Psoas muscle (tissue), 8 donors: ENCODE results near the gene RBM22. TPM values are rescaled to one million over a fixed set of nuclear protein-coding genes. Genes with fewer than 3 reads are reported as not detected.
A peak's percentile ranks its signal among the peaks of the same experiment; 100 is the strongest.

Experiments
- ATAC-seq, 4 donors: fragments of 200-7000 bp; cut with Tn5 transposase; one replicate each; pipeline ENCODE4 v1.9.1; 2020; ENCODE audit warnings: moderate library complexity in 3 of 4, mild to moderate bottlenecking in 2 of 4
- DNase-seq, 2 donors: peaks; one replicate each; pipeline ENCODE4 v3.0.0-alpha.2; 2020
- H3K27ac ChIP-seq: fragments of 200-600 bp; one replicate; pipeline ENCODE4 v1.8.0; 2022
- H3K27me3 ChIP-seq, 3 donors: fragments of 200-600 bp in 1 of 3; one replicate each; pipeline versions ENCODE4 v1.6.1 to v1.8.0; 2013 to 2022; ENCODE audit warnings: low read length in 2 of 3, mild to moderate bottlenecking in 2 of 3, moderate library complexity in 1 of 3; ENCODE audit not compliant: insufficient read depth in 3 of 3
- H3K36me3 ChIP-seq, 2 donors: fragments of 200-600 bp in 1 of 2; one replicate each; pipeline versions ENCODE4 v1.6.1 to v1.8.0; 2013 to 2022; ENCODE audit warnings: low read depth in 1 of 2, mild to moderate bottlenecking in 1 of 2, moderate library complexity in 1 of 2; ENCODE audit not compliant: insufficient read depth in 1 of 2
- H3K4me1 ChIP-seq: fragments of 200-600 bp; one replicate; pipeline ENCODE4 v1.8.0; 2022
- H3K4me3 ChIP-seq: fragments of 200-600 bp; one replicate; pipeline ENCODE4 v1.8.0; 2022; ENCODE audit warnings: mild to moderate bottlenecking
- H3K9me3 ChIP-seq: fragments of 200-600 bp; one replicate; pipeline ENCODE4 v1.8.0; 2022
- WGBS, 3 donors: extraction: QIAGEN DNeasy Blood & Tissue Kit; methylation state at CpG; one replicate each; pipeline versions ENCODE4 v1.1.6 to v1.1.7; 2013; 5-methylcytosine and 5-hydroxymethylcytosine counted together
- intact Hi-C, 2 donors: fragments of 100-400 bp; cut with DNase I; formaldehyde crosslinking; loops; one replicate each; pipeline versions ENCODE4 v1.11.0 to v1.14.2; 2022
- polyA plus RNA-seq, 3 donors: library from polyadenylated mRNA; stranded (reverse); fragments of 200-250 nt; gene quantifications; one replicate each; pipeline ENCODE4 v1.2.3, GENCODE V29; 2013
- total RNA-seq, 4 donors: library from RNA; stranded (reverse); fragmentation: NEBNext Ultra II Directional in 2 of 4; extraction: Animal tissue kit (Norgen Biotek cat#: 25700) in 2 of 4; gene quantifications; one replicate each; pipeline versions ENCODE4 v1.2.1 to v1.2.4, GENCODE V29; 2021 to 2023
- TF ChIP-seq, protein P1 (sequence below): fragments of 200-600 bp; IDR thresholded peaks from one replicate; pipeline ENCODE4 v1.8.0; 2022; ENCODE audit warnings: antibody characterized with exemption
- donor health status: healthy with polysubstance abuse.
- donor health status: DM: no; HTN: no; CAD: no; lungs with moderate emphysema.
- donor health status: Bipolar disorder and iron deficiency.
- donor health status: healthy.
- donor health status: DM: yes; HTN: yes; CAD: no.
- donor health status: DM: no; HTN: no; CAD: no.
- donor health status: DM: no; HTN: no; CAD: no.
- donor health status: DM: yes; HTN: yes; CAD: no.

The RBM22 gene
- total and polyA plus RNA-seq, 7 donors = 17.2 to 29.9 (median 26.0) TPM

GRCh38 chr5:150675069-150675468, 25.8 kb downstream of the RBM22 start:
- peak overlapping the region; percentile 92 for H3K27ac ChIP-seq

DNA sequence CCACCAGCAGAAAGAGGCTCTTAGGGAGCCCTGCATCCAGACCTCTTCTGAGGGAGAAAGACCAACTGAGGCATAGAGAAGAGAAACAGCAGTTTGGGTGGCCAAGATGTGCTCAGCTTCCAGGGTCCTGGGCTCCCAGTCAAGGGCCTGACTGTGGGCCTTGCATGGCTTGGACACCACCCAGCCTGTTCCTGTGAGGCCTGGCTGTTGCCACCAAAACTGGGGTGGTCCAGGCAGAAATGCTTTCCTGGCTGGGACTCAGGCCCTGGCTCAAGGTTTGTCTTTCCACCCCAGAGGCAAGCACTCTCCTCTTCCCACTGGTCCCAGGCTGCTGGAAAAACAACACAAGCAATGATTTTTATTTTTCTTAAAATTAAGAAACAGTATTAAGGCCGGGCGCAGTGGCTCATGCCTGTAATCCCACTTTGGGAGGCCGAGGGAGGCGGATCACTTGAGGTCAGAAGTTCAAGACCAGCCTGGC, 26.5 kb downstream of the RBM22 start:
- Histone ChIP-seq H3K9me3 (no peaks in the 10 kb centered on the region), H3K27me3 (no peaks in the 10 kb centered on the region), H3K27ac (peak overlapping the region; percentile 92), H3K4me1 (peaks cover 43% of the 10 kb centered on the region), H3K4me3 (no peak overlapping the region), H3K36me3 (peaks cover 0 to 24% of the 10 kb centered on the region in 2 donors)
- peak; percentile 70 to 81 for DNase-seq
- intact Hi-C loops = loop anchor here in 1 of 2 donors (5.0 kb wide), 1 partner anchor 112 kb away; no protein-coding TSS in a partner anchor
- no peak for ATAC-seq
- TF ChIP-seq, protein P1, sequence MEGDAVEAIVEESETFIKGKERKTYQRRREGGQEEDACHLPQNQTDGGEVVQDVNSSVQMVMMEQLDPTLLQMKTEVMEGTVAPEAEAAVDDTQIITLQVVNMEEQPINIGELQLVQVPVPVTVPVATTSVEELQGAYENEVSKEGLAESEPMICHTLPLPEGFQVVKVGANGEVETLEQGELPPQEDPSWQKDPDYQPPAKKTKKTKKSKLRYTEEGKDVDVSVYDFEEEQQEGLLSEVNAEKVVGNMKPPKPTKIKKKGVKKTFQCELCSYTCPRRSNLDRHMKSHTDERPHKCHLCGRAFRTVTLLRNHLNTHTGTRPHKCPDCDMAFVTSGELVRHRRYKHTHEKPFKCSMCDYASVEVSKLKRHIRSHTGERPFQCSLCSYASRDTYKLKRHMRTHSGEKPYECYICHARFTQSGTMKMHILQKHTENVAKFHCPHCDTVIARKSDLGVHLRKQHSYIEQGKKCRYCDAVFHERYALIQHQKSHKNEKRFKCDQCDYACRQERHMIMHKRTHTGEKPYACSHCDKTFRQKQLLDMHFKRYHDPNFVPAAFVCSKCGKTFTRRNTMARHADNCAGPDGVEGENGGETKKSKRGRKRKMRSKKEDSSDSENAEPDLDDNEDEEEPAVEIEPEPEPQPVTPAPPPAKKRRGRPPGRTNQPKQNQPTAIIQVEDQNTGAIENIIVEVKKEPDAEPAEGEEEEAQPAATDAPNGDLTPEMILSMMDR = no peak
- 34 to 62% (median 36%) methylated on average over 4 of the region's 4 CpGs for WGBS, 3 donors

More at GRCh38 chr5:150675069-150675468, 25.8 kb downstream of the RBM22 start:
- TF ChIP-seq, protein P1 = no peak
- intact Hi-C loops = no loop called here
- Histone ChIP-seq H3K4me1 (peaks cover 43% of the 10 kb centered on the region), H3K27me3 (no peaks in the 10 kb centered on the region), H3K36me3 (peaks cover 0 to 29% of the 10 kb centered on the region in 2 donors), H3K9me3 (no peaks in the 10 kb centered on the region), H3K4me3 (no peak overlapping the region)
- 80 to 84% (median 80%) methylated on average over 6 of the region's 6 CpGs for WGBS, 3 donors
- DNase-seq (no peak), ATAC-seq (no peak)

DNA sequence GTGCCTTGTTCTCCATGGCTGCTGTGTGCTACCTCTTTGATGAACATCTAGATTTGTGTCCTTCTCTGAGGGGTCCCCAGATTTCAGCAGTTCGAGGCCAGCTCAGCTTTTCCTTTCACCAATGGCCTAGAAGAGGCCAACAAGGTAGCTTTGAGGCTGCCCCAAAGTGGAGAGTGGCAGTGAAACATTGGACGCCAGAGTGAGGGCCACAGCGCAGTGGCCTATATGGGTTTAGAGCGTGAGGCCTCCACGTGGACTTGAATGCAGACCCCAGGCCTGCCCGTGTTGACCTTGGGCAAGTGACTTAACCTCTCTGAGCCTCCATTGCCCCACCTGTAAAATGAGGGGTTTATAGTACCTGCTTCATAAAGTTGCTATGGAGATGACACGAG, 28.0 kb downstream of the RBM22 start:
- H3K27me3 ChIP-seq = no peaks in the 10 kb centered on the region
- no peaks in the 10 kb centered on the region for H3K9me3 ChIP-seq
- peaks cover 43% of the 10 kb centered on the region for H3K4me1 ChIP-seq
- TF ChIP-seq, protein P1 = no peak
- peaks cover 0 to 12% of the 10 kb centered on the region in 2 donors for H3K36me3 ChIP-seq
- ATAC-seq (no peak), DNase-seq (no peak)
- 79 to 82% (median 81%) methylated on average over 7 of the region's 7 CpGs for WGBS, 3 donors
- peak overlapping the region; percentile 67 for H3K4me3 ChIP-seq
- H3K27ac ChIP-seq = peak overlapping the region; percentile 92
- intact Hi-C loops = loop anchor here in 1 of 2 donors (5.0 kb wide), 1 partner anchor 111 kb away; no protein-coding TSS in a partner anchor

DNA sequence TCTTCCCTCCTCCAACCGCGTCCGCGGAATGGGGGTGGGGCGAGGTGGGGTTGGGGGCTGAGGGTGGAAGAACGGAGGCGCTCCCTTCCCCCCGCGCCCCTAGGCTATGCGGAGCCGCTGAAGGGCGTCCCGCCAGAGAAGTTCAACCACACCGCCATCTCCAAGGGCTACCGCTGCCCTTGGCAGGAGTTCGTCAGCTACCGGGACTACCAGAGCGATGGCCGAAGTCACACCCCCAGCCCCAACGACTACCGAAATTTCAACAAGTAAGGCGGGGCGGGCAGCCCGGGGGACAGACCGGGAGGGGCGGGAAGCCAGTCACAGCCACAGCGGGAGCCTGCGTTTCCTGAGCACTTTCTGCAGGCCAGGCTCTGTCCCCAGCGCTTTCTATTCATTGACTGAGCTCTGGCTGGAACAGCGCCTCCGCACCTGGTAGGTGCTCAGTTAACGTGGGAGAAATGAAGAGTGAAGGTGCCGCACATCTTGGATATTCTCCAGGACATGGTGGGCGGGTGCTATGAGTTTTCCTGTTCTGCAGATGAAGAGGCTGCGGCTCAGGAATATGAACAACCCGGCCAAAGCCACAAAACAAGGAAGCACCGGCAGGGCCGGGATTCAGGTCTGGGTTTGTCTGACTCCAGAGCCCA, 28.5 kb downstream of the RBM22 start:
- Histone ChIP-seq H3K36me3 (peaks cover 0 to 10% of the 10 kb centered on the region in 2 donors), H3K27ac (peak overlapping the region; percentile 92), H3K4me3 (peak overlapping the region; percentile 67), H3K9me3 (no peaks in the 10 kb centered on the region), H3K4me1 (peaks cover 47% of the 10 kb centered on the region), H3K27me3 (no peaks in the 10 kb centered on the region)
- intact Hi-C loops = loop anchor here in 1 of 2 donors (5.0 kb wide), 1 partner anchor 110 kb away; no protein-coding TSS in a partner anchor
- TF ChIP-seq, protein P1 = no peak
- ATAC-seq (peak; percentile 9 to 21 (median 16)), DNase-seq (peak; percentile 59 to 69)
- WGBS, 3 donors = 16 to 28% (median 16%) methylated on average over 30 to 38 of the region's 38 CpGs
